KMS-11 (cell line): Measurements from ENCODE around the gene SLC22A23.

ENCODE experiments used
- H2AFZ ChIP-seq: fragments of 200-600 bp; sonication (generic); 2 replicates; pipeline ENCODE4 v1.6.1; 2016; ENCODE audit warnings: antibody characterized with exemption, mixed run types, low read depth
- H3K27ac ChIP-seq: fragments of 200-600 bp; sonication (generic); 2 replicates; pipeline ENCODE4 v1.6.1; 2016; ENCODE audit warnings: mild to moderate bottlenecking, mixed run types
- H3K27me3 ChIP-seq: fragments of 200-600 bp; sonication (generic); 2 replicates; pipeline ENCODE4 v1.6.1; 2017; ENCODE audit warnings: mild to moderate bottlenecking, low read depth, mixed run types, moderate library complexity; ENCODE audit not compliant: insufficient read depth
- H3K36me3 ChIP-seq: fragments of 200-600 bp; sonication (generic); 2 replicates; pipeline ENCODE4 v1.6.1; 2017; ENCODE audit warnings: mild to moderate bottlenecking, mixed run types; ENCODE audit not compliant: insufficient read depth
- H3K4me1 ChIP-seq: fragments of 200-600 bp; sonication (generic); 2 replicates; pipeline ENCODE4 v1.6.1; 2016; ENCODE audit warnings: mild to moderate bottlenecking, low read depth, mixed run types; ENCODE audit not compliant: poor library complexity, severe bottlenecking
- H3K4me2 ChIP-seq: fragments of 200-600 bp; sonication (generic); 2 replicates; pipeline ENCODE4 v1.7.0; 2016; ENCODE audit warnings: mild to moderate bottlenecking, mixed run types
- H3K4me3 ChIP-seq: fragments of 200-600 bp; sonication (generic); IDR thresholded peaks from 2 replicates; pipeline ENCODE4 v1.6.1; 2017; ENCODE audit warnings: low read depth, low read length, mixed read lengths; ENCODE audit not compliant: insufficient read depth
- H3K79me2 ChIP-seq: fragments of 200-600 bp; sonication (generic); 2 replicates; pipeline ENCODE4 v1.6.1; 2016; ENCODE audit warnings: low read depth, mixed run types; ENCODE audit not compliant: insufficient read depth
- H3K9ac ChIP-seq: fragments of 200-600 bp; sonication (generic); 2 replicates; pipeline ENCODE4 v1.6.1; 2016; ENCODE audit warnings: mild to moderate bottlenecking, mixed run types
- H4K20me1 ChIP-seq: fragments of 200-600 bp; sonication (generic); 2 replicates; pipeline ENCODE4 v1.6.1; 2016; ENCODE audit warnings: mild to moderate bottlenecking, mixed run types; ENCODE audit not compliant: insufficient read depth
- CTCF ChIP-seq: fragments of 200-600 bp; sonication (generic); conservative IDR thresholded peaks from 2 replicates; pipeline ENCODE4 v1.6.1; 2017; ENCODE audit warnings: low read depth, mild to moderate bottlenecking, antibody characterized with exemption, low read length, moderate library complexity, mixed read lengths

Gene SLC22A23

GRCh38 chr6:3446184-3446583, 10.7 kb downstream of the SLC22A23 start:
- no peaks in the 10 kb centered on the region for H3K27me3 ChIP-seq
- H3K9ac ChIP-seq: no peak overlapping the region
- no peak overlapping the region for H3K27ac ChIP-seq
- H3K36me3 ChIP-seq: no peaks in the 10 kb centered on the region
- no peaks in the 10 kb centered on the region for H4K20me1 ChIP-seq
- no peak overlapping the region for H3K4me3 ChIP-seq
- H3K4me1 ChIP-seq: peaks cover 17% of the 10 kb centered on the region
- no peak overlapping the region for H3K4me2 ChIP-seq
- H3K79me2 ChIP-seq: no peaks in the 10 kb centered on the region
- TF ChIP-seq CTCF: no peak
- H2AFZ ChIP-seq: no peak overlapping the region

GRCh38 chr6:3444276-3445088, 12.4 kb downstream of the SLC22A23 start:
- no peak for TF ChIP-seq CTCF
- Histone ChIP-seq H3K79me2 (no peaks in the 10 kb centered on the region), H2AFZ (no peak overlapping the region), H4K20me1 (no peaks in the 10 kb centered on the region), H3K9ac (no peak overlapping the region), H3K36me3 (no peaks in the 10 kb centered on the region), H3K4me3 (no peak overlapping the region), H3K27me3 (no peaks in the 10 kb centered on the region), H3K4me1 (peaks cover 17% of the 10 kb centered on the region), H3K27ac (no peak overlapping the region), H3K4me2 (no peak overlapping the region)

- H3K27ac ChIP-seq: no peak overlapping the region
- H3K36me3 ChIP-seq: no peaks in the 10 kb centered on the region
- TF ChIP-seq CTCF: no peak
- H4K20me1 ChIP-seq: no peaks in the 10 kb centered on the region
- no peaks in the 10 kb centered on the region for H3K79me2 ChIP-seq
- no peak overlapping the region for H3K4me2 ChIP-seq
- no peaks in the 10 kb centered on the region for H3K27me3 ChIP-seq
- no peak overlapping the region for H3K9ac ChIP-seq
- no peak overlapping the region for H3K4me3 ChIP-seq
- no peak overlapping the region for H2AFZ ChIP-seq
- peaks cover 17% of the 10 kb centered on the region for H3K4me1 ChIP-seq
Measured at GRCh38 chr6:3443221-3443515, 13.7 kb downstream of the SLC22A23 start.

GRCh38 chr6:3442431-3443220, 14.2 kb downstream of the SLC22A23 start:
- Histone ChIP-seq H4K20me1 (no peaks in the 10 kb centered on the region), H3K4me1 (peaks cover 17% of the 10 kb centered on the region), H3K9ac (no peak overlapping the region), H3K79me2 (no peaks in the 10 kb centered on the region), H3K4me2 (no peak overlapping the region), H2AFZ (no peak overlapping the region), H3K4me3 (no peak overlapping the region), H3K27ac (no peak overlapping the region), H3K36me3 (no peaks in the 10 kb centered on the region), H3K27me3 (no peaks in the 10 kb centered on the region)
- TF ChIP-seq CTCF: no peak
